MCF 10A (cell line): ENCODE results near the gene CLK4. TPM values are rescaled to one million over a fixed set of nuclear protein-coding genes. Genes with fewer than 3 reads are reported as not detected.

ENCODE experiments used
- BruUV-seq: library from RNA; stranded (reverse); fragments of 400-500 nt; replicated peaks from 2 replicates; lab custom pipeline; 2021; lab: Mats Ljungman, UMichigan
- CTCF ChIA-PET: fragments of 300-600 bp; sonication (Branson Sonifier 250); formaldehyde crosslinking; extraction: SDS; loops from one replicate; lab custom pipeline; 2021; ENCODE audit warnings: antibody characterized with exemption, inconsistent platforms; lab: Yijun Ruan, JAX
- POLR2A ChIA-PET: fragments of 300-600, 350-650 bp; sonication (Branson Sonifier 250); formaldehyde crosslinking; extraction: SDS; loops from one replicate; lab custom pipeline; 2020; ENCODE audit warnings: antibody characterized with exemption, inconsistent platforms; lab: Yijun Ruan, JAX
- DNase-seq: peaks from one replicate; pipeline ENCODE4 v3.0.0-alpha.2; 2018; ENCODE audit not compliant: unreplicated experiment
- H3K27ac Mint-ChIP-seq: one replicate; pipeline ENCODE4 v1.8.0; 2022; ENCODE audit warnings: mild to moderate bottlenecking, low read depth, mixed read lengths; ENCODE audit not compliant: unreplicated experiment
- H3K27me3 Mint-ChIP-seq: one replicate; pipeline ENCODE4 v1.8.0; 2022; ENCODE audit warnings: mixed read lengths; ENCODE audit not compliant: insufficient read depth, unreplicated experiment
- H3K36me3 Mint-ChIP-seq: one replicate; pipeline ENCODE4 v1.8.0; 2022; ENCODE audit warnings: mild to moderate bottlenecking, moderate library complexity, mixed read lengths; ENCODE audit not compliant: insufficient read depth, unreplicated experiment
- H3K4me1 Mint-ChIP-seq: one replicate; pipeline ENCODE4 v1.8.0; 2022; ENCODE audit warnings: mixed read lengths; ENCODE audit not compliant: insufficient read depth, unreplicated experiment
- H3K4me3 Mint-ChIP-seq: one replicate; pipeline ENCODE4 v1.8.0; 2022; ENCODE audit warnings: mild to moderate bottlenecking, moderate library complexity, mixed read lengths; ENCODE audit not compliant: unreplicated experiment
- H3K9me3 Mint-ChIP-seq: one replicate; pipeline ENCODE4 v1.8.0; 2022; ENCODE audit warnings: mixed read lengths; ENCODE audit not compliant: unreplicated experiment
- intact Hi-C: fragments of 100-400 bp; cut with micrococcal nuclease; formaldehyde crosslinking; loops from 2 replicates; pipeline ENCODE4 v1.14.1; 2022
- total RNA-seq: library from RNA; stranded (reverse); gene quantifications from 2 replicates; pipeline ENCODE4 v1.2.3, GENCODE V29; 2022
- TF ChIP-seq, protein P1 (sequence below): fragments of 200-600 bp; IDR thresholded peaks from one replicate; pipeline ENCODE4 v1.8.0; 2022; ENCODE audit warnings: antibody characterized with exemption, mild to moderate bottlenecking; ENCODE audit not compliant: unreplicated experiment

The CLK4 gene
- total RNA-seq, 1 experiment from 2014 or later = 49.3 TPM

DNA sequence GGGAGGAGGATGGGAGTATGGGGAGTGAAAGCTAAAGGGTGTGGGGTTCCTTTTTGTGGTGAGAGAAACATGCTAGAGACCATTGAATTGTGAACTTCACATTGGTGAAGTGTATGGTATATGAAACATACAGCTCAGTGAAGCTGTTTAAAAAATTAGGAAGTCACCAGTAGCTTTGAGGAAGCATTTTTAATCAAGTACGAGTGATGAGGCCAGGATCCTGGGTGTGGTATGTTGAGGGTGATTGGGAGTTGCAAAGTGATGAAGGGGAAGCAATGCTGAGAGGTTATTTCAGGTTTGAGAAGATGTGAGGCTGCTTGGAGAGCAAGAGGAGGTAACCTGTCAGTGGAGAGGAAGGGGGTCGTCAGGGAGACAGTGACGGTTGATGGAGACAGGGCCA, 22.7 kb upstream of the CLK4 start:
- no TSS peak for BruUV-seq
- intact Hi-C loops = no loop called here
- ChIA-PET POLR2A (interaction anchor here (3.9 kb wide), 1 partner anchor 24 kb away, joined by 37 read pairs; the partner anchor contains the start of gene CLK4), CTCF (interaction anchor here (0.6 to 1.1 kb wide), 2 partner anchors 61 to 138 kb away, joined by 3 to 5 read pairs; no protein-coding TSS in a partner anchor)
- peaks cover 31% of the 10 kb centered on the region for H3K4me1 Mint-ChIP-seq
- H3K9me3 Mint-ChIP-seq = peaks cover 16% of the 10 kb centered on the region
- TF ChIP-seq, protein P1, sequence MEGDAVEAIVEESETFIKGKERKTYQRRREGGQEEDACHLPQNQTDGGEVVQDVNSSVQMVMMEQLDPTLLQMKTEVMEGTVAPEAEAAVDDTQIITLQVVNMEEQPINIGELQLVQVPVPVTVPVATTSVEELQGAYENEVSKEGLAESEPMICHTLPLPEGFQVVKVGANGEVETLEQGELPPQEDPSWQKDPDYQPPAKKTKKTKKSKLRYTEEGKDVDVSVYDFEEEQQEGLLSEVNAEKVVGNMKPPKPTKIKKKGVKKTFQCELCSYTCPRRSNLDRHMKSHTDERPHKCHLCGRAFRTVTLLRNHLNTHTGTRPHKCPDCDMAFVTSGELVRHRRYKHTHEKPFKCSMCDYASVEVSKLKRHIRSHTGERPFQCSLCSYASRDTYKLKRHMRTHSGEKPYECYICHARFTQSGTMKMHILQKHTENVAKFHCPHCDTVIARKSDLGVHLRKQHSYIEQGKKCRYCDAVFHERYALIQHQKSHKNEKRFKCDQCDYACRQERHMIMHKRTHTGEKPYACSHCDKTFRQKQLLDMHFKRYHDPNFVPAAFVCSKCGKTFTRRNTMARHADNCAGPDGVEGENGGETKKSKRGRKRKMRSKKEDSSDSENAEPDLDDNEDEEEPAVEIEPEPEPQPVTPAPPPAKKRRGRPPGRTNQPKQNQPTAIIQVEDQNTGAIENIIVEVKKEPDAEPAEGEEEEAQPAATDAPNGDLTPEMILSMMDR = no peak
- H3K27me3 Mint-ChIP-seq = no peaks in the 10 kb centered on the region
- H3K27ac Mint-ChIP-seq = peak overlapping the region; percentile 17
- H3K4me3 Mint-ChIP-seq = no peak overlapping the region
- no peaks in the 10 kb centered on the region for H3K36me3 Mint-ChIP-seq
- no peak for DNase-seq

DNA sequence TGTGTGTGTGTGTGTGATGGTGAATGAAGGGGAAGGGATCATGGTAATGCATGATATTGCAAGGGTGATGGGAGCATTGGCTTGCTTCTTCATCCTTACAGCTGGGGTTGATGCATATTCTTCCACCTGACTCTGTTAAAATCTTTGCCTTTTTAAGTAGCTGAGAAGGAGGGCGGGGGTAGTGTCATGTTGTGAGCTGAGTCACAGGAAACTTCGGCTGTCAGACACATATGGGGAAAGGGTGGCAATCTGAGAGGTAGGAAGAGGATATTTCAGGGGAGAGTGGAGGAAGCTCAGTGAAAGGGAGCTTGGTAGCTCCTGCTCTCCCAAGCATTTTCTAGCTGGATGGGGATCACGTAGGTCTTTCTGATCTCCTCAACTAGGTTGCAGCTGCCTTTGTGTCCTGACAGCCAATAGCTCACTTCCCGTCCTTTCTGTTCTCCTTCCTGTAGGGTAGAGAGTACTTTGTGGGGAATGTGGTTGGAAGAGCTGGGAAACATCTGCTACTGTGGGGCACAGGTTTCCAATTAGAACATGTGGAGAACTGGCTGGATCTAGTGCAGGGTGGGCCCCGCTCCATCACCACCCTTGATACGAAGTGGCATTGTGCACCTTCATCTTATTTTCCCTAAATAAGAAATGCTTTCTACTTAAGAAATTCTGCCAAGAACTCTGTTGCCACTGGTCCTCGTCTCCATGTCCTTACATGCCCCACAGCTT, 18.1 kb upstream of the CLK4 start:
- intact Hi-C loops = no loop called here
- Mint-ChIP-seq H3K9me3 (peaks cover 16% of the 10 kb centered on the region), H3K4me1 (peaks cover 49% of the 10 kb centered on the region), H3K27me3 (no peaks in the 10 kb centered on the region), H3K4me3 (peak overlapping the region; percentile 5), H3K36me3 (peaks cover 13% of the 10 kb centered on the region), H3K27ac (peak overlapping the region; percentile 16)
- peak; percentile 88 for DNase-seq
- POLR2A ChIA-PET = interaction anchor here (0.6 to 8.0 kb wide), 6 partner anchors 10 to 104 kb away, joined by 3 to 79 read pairs (median 6); partner anchors contain the start of gene CLK4
- TF ChIP-seq, protein P1 = no peak
- no TSS peak for BruUV-seq
- CTCF ChIA-PET = interaction anchor here (0.9 to 1.5 kb wide), 3 partner anchors 10 to 86 kb away, joined by 3 to 4 read pairs (median 3); partner anchors contain the start of gene ZNF354A

DNA sequence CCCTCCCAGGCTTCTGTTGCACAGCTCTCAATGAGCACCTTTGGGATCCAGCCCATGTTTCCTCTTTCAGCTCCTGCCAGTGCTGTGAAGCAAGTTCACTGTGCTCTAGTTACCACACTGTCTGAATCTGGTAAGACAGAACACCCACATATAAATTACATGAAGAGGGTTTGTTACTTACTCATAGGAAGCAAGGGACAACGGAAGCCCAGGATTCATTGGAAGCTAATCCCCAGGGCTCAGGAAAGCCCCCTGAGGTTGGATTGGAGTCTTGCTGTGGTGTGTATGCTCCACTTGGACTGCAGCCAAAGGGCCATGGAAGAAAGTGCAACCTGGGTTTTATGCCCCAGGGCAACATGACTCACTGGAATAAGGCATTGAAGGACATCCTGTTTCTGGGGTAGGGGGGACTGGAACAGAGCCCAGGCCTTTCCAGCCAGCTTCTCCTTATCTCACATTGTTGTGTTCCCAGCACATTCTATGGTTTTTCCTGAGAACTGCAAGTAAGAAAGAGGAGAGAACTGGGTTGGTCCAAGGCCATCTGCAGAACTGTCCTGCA, 15.6 kb upstream of the CLK4 start:
- peaks cover 13% of the 10 kb centered on the region for H3K36me3 Mint-ChIP-seq
- CTCF ChIA-PET = interaction anchor here (0.6 to 1.8 kb wide), 5 partner anchors 13 to 851 kb away, joined by 3 to 8 read pairs (median 5); partner anchors contain the start of gene CLK4
- peaks cover 45% of the 10 kb centered on the region for H3K4me1 Mint-ChIP-seq
- BruUV-seq = no TSS peak
- no peaks in the 10 kb centered on the region for H3K27me3 Mint-ChIP-seq
- DNase-seq = peak; percentile 100
- POLR2A ChIA-PET = interaction anchor here (0.6 to 8.0 kb wide), 10 partner anchors 8 to 365 kb away, joined by 3 to 79 read pairs (median 6); partner anchors contain the start of genes CLK4 and ZNF354A
- TF ChIP-seq, protein P1 = no peak
- H3K4me3 Mint-ChIP-seq = peak overlapping the region; percentile 37
- intact Hi-C loops = loop anchor here (1.0 kb wide), 1 partner anchor 16 kb away; no protein-coding TSS in a partner anchor
- H3K27ac Mint-ChIP-seq = peak overlapping the region; percentile 72
- no peaks in the 10 kb centered on the region for H3K9me3 Mint-ChIP-seq

GRCh38 chr5:178641711-178642110, 14.9 kb upstream of the CLK4 start:
- Mint-ChIP-seq H3K9me3 (no peaks in the 10 kb centered on the region), H3K4me3 (no peak overlapping the region), H3K36me3 (peaks cover 13% of the 10 kb centered on the region), H3K27me3 (no peaks in the 10 kb centered on the region), H3K27ac (peak overlapping the region; percentile 72), H3K4me1 (peaks cover 45% of the 10 kb centered on the region)
- TF ChIP-seq, protein P1 = no peak
- no peak for DNase-seq
- ChIA-PET POLR2A (interaction anchor here (0.6 to 8.0 kb wide), 9 partner anchors 9 to 122 kb away, joined by 3 to 79 read pairs (median 6); partner anchors contain the start of genes CLK4 and ZNF354A), CTCF (interaction anchor here (0.6 to 1.8 kb wide), 4 partner anchors 12 to 361 kb away, joined by 3 to 8 read pairs (median 4); partner anchors contain the start of gene CLK4)
- intact Hi-C loops = loop anchor here (1.0 kb wide), 1 partner anchor 15 kb away; no protein-coding TSS in a partner anchor
- no TSS peak for BruUV-seq
